ENCODE data around the gene CRIP1.

The CRIP1 gene

DNA sequence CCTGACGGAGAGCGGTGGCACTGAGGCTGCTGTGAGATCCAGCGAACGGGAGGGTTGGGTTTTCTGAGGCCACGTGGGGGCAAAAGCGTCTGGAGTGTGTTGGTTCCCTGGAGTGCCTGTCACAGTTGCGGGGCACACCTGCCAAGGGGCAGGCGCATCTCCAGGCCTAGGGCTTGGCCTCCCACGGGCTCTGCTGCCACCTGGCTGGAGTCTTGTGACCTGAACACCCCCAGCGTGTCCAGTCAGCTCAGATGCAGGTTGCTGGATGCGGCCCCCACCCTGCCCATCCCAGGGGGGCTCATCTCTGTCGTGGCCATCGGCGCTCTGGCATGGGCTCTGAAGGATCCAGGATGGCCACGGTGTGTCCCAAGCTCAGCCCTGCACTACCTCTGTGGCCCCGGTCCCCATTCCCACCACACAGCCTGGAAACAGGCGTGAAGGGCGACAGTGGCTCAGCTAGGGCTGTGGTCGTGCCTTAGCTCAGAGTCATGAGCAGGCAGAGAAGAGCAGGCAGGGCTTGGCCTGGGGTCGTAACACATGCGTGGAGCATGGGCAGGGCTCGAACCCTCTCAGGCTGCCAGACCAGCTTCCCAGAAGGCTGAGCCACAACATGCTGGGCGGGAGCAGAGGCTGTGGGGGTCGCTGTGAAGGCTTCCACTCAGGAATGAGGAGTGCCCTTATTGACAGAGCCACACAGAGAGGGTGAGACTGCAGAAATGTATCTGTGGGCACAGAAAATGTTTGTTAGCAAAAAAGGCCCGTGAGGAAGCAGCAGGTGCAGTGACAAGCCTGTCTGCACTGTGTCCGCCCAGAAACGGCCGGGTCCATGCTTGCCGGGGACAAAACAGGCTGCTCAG, 35.6 kb upstream of the CRIP1 start:
- DNase-seq (ENCODE audit: low read depth), result no peak

DNA sequence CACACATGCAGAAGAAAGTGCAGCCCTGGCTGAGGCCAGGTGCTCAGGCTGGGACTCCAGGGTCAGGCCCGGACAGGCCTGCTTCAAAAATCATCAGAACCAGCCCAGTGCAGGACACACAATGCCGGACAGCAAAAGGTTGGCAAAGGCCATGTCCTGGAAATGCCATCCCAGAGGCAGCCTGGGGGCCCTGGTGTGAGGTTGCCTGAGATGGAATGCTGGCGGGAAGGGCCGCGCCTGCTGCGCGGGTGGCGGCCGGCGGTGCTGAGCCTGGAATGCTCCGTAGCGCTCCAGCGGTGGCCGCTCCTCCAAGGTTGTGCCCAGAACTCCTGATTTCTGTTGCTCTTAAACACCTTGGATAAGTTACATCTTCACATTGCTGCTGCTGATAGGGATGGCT, 33.7 kb upstream of the CRIP1 start:
- no peak for DNase-seq (ENCODE audit: low read depth)

DNA sequence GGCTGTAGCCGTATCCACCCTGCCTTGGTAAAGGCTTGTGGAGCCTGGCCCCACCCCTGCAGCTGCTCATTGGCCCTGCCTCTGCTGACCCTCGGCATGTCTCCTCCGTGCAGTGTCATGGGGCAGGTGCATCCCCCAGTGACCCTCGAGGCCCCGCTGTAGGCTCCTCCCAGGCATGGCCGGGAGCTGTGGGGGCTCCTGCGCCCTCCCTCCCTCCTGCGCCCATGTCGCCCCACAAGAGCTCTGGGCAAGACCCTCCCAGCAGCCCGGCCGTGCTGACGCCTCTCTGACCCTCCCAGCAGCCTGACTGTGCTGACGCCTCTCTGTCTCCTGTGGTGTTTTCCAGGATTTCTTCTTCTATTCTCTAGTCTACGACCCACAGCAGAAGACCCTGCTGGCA, 32.8 kb upstream of the CRIP1 start:
- no peak for DNase-seq (ENCODE audit: low read depth)

GRCh38 chr14:105455086-105455640, 31.5 kb upstream of the CRIP1 start:
- no peak for DNase-seq (ENCODE audit: low read depth)

- no peak for DNase-seq (ENCODE audit: low read depth)
Measured at GRCh38 chr14:105455766-105456660, 30.7 kb upstream of the CRIP1 start.

- no peak for DNase-seq (ENCODE audit: low read depth)
Measured at GRCh38 chr14:105456736-105457617, 29.7 kb upstream of the CRIP1 start.

- no peak for DNase-seq (ENCODE audit: low read depth)
Measured at GRCh38 chr14:105458010-105458409, 28.7 kb upstream of the CRIP1 start.

- no peak for DNase-seq (ENCODE audit: low read depth)
Measured at GRCh38 chr14:105458571-105458970, 28.1 kb upstream of the CRIP1 start.

DNA sequence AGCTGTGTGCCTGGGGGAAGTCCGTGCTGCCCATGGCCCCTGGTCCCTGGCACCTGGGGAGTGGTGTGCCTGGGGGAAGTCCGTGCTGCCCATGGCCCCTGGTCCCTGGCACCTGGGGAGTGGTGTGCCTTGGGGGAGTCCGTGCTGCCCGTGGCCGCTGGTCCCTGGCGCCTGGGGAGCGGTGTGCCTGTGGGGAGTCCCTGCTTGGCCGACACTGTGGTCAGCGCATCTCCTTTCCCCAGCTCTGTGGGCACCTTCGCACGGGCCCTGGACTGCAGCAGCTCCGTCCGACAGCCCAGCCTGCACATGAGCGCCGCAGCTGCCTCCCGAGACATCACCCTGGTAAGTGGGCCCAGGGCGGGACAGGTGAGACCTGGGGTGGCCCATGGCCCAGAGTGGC, 26.6 kb upstream of the CRIP1 start:
- DNase-seq (ENCODE audit: low read depth), result no peak

DNA sequence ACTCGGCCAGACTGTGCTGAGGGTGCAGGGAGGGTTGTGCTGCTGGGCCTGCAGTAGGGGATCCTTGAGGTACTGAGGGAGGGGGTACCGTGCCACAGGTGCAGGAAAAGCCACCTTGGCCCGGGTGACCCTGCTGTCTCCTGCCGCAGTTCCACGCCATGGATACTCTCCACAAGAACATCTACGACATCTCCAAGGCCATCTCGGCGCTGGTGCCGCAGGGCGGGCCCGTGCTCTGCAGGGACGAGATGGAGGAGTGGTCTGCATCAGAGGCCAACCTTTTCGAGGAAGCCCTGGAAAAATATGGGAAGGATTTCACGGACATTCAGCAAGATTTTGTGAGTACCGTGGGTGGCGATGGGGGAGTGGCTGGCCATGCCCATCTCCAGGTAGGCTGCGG, 26.1 kb upstream of the CRIP1 start:
- no peak for DNase-seq (ENCODE audit: low read depth)

GRCh38 chr14:105461903-105462302, 24.8 kb upstream of the CRIP1 start:
- no peak for DNase-seq (ENCODE audit: low read depth)

GRCh38 chr14:105464501-105464900, 22.2 kb upstream of the CRIP1 start:
- no peak for DNase-seq (ENCODE audit: low read depth)

GRCh38 chr14:105465209-105466031, 21.3 kb upstream of the CRIP1 start:
- DNase-seq (ENCODE audit: low read depth), result no peak

GRCh38 chr14:105466531-105467248, 20.0 kb upstream of the CRIP1 start:
- no peak for DNase-seq (ENCODE audit: low read depth)

- no peak for DNase-seq (ENCODE audit: low read depth)
Measured at GRCh38 chr14:105467249-105467941, 19.3 kb upstream of the CRIP1 start.

DNA sequence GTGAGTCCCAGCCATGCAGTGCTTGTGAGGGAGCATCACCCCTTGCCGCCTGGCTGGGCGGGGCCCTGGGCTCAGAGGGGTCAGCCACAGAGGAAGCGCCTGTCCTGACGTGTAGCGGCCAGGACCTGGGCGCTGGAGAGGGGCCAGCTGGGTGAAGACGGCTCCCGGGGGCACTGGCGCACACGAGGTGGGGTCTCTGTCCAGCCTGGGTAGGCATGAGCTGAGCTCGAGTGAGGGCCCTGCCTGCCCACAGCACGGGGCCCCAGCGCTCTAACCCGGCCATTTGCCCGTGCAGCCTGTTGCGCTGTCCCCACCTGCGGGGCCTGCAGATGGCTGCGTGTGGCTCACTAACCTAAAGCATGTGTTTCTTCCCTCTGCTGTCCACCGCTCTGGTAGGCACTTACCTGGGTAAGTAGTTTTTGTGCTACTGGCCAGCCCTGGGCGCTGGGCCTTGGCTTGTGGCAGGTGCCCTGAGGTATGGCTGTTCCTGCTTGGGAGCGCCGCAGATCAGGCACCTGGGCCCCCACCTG, 18.7 kb upstream of the CRIP1 start:
- DNase-seq (ENCODE audit: low read depth), result no peak

DNA sequence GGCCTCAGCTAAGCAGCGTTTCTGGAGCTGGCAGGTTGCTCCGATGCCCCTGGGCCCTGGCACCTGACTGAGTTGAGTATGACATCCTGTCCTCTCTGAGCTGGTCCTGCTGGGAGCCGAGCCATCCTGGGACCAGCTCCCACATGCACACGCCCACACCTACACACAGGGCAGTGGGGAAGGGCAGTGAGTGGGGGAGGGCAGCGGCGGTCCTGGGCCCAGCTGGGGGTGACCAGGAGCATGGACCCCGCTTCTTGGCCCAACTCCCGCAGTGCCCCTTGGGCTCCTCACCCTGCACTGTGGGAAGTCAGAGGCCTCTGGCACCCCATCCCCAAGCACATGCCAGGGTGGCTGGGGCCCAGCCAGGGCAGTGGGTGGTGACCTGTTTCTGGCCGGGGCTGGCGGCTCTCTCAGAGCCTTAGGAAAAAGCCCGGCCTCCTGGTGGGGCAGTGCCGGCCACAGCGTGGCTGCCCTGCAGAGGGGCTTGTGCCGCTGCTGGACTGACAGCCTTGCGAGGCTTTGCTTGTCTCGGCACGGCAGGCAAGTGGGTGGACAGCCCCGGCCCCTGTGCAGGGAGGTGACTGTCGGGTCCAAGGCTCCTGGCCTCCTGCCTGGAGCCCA, 18.0 kb upstream of the CRIP1 start:
- DNase-seq (ENCODE audit: low read depth), result no peak

DNA sequence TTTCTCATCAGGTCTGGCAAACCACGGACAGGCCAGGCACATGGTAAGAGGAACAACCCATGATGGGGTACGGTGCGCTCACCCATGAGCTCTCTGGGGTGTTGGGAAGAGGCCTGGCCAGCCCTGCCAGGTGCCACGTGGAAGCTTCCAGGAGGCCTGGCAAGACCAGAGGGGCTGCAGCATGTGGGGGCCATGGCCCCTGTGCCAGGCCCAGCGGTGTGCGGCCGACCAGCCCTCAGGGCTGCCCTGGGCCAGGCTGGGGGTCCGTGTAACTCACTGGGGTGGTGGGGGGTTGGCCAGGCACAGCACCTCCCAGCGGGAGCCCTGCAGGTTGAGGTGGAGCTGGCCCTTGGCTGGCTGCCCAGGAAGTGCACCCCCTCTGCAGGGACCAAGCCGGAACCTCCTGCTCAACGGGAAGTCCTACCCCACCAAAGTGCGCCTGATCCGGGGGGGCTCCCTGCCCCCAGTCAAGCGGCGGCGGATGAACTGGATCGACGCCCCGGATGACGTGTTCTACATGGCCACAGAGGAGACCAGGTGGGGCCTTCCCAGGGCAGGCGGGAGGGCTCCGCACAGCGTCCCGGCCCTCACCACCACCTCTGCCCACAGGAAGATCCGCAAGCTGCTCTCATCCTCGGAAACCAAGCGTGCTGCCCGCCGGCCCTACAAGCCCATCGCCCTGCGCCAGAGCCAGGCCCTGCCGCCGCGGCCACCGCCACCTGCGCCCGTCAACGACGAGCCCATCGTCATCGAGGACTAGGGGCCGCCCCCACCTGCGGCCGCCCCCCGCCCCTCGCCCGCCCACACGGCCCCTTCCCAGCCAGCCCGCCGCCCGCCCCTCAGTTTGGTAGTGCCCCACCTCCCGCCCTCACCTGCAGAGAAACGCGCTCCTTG, 17.0 kb upstream of the CRIP1 start:
- DNase-seq (ENCODE audit: low read depth), result no peak

Measured in stimulated activated CD8-positive, alpha-beta memory T cell treated with anti-CD3 and anti-CD28 coated beads, Interleukin-15, amount 100 ng/mL, for 24 hours (primary cell).